ENCODE measurements around the gene FAM241A. TPM values are rescaled to one million over a fixed set of nuclear protein-coding genes. Genes with fewer than 3 reads are reported as not detected.
"Not testable (repeated sequence)": the region's sequence is repeated elsewhere in the genome, so short reads cannot be mapped to it uniquely, and the experiment has no call there.

FAM241A gene
- polyA plus RNA-seq, 4 donors, result 1.3 to 1.7 (median 1.3) TPM

- no peak for DNase-seq (ENCODE audit: low read depth in 4 of 4, low spot score in 2 of 4)
Observed at GRCh38 chr4:112130906-112131305, 14.3 kb upstream of the FAM241A start.

- no peak for DNase-seq (ENCODE audit: low read depth in 4 of 4, low spot score in 2 of 4)
Observed at GRCh38 chr4:112136551-112136950, 8.7 kb upstream of the FAM241A start.

GRCh38 chr4:112138538-112138937 is 6.7 kb upstream of the FAM241A start:
- DNase-seq (ENCODE audit: low read depth in 4 of 4, low spot score in 2 of 4), result no peak

GRCh38 chr4:112140536-112140935 is 4.7 kb upstream of the FAM241A start:
- no peak for DNase-seq (ENCODE audit: low read depth in 4 of 4, low spot score in 2 of 4)

- DNase-seq (ENCODE audit: low read depth in 4 of 4, low spot score in 2 of 4), result no peak
Observed at GRCh38 chr4:112141366-112142138, 3.7 kb upstream of the FAM241A start.

- no peak for DNase-seq (ENCODE audit: low read depth in 4 of 4, low spot score in 2 of 4)
Observed at GRCh38 chr4:112142182-112142581, 3.1 kb upstream of the FAM241A start.

- no peak for DNase-seq (ENCODE audit: low read depth in 4 of 4, low spot score in 2 of 4)
Observed at GRCh38 chr4:112143781-112144180, 1.5 kb upstream of the FAM241A start.

GRCh38 chr4:112144546-112145325 is 518 bp upstream of the FAM241A start:
- no peak for DNase-seq (ENCODE audit: low read depth in 4 of 4, low spot score in 2 of 4)

GRCh38 chr4:112145790-112146501 is 692 bp downstream of the FAM241A start:
- DNase-seq (ENCODE audit: low read depth in 4 of 4, low spot score in 2 of 4), result peak in 1 of 4 donors; percentile 13

- peak in 1 of 4 donors; percentile 2 for DNase-seq (ENCODE audit: low read depth in 4 of 4, low spot score in 2 of 4)
Observed at GRCh38 chr4:112146502-112146813, 1.2 kb downstream of the FAM241A start.

GRCh38 chr4:112147697-112148096 is 2.4 kb downstream of the FAM241A start:
- no peak for DNase-seq (ENCODE audit: low read depth in 4 of 4, low spot score in 2 of 4)

GRCh38 chr4:112150920-112151319 is 5.7 kb downstream of the FAM241A start:
- no peak for DNase-seq (ENCODE audit: low read depth in 4 of 4, low spot score in 2 of 4)

- no peak for DNase-seq (ENCODE audit: low read depth in 4 of 4, low spot score in 2 of 4)
Observed at GRCh38 chr4:112152521-112152920, 7.3 kb downstream of the FAM241A start.

GRCh38 chr4:112153211-112153791 is 8.0 kb downstream of the FAM241A start:
- DNase-seq (ENCODE audit: low read depth in 4 of 4, low spot score in 2 of 4), result no peak

GRCh38 chr4:112156112-112156511 is 10.9 kb downstream of the FAM241A start:
- DNase-seq (ENCODE audit: low read depth in 4 of 4, low spot score in 2 of 4), result no peak

- DNase-seq (ENCODE audit: low read depth in 4 of 4, low spot score in 2 of 4), result no peak
Observed at GRCh38 chr4:112156553-112156952, 11.3 kb downstream of the FAM241A start.

GRCh38 chr4:112163706-112164105 is 18.5 kb downstream of the FAM241A start:
- not testable (repeated sequence) for DNase-seq (ENCODE audit: low read depth in 4 of 4, low spot score in 2 of 4)

- no peak for DNase-seq (ENCODE audit: low read depth in 4 of 4, low spot score in 2 of 4)
Observed at GRCh38 chr4:112167794-112168193, 22.5 kb downstream of the FAM241A start.

GRCh38 chr4:112168719-112169500 is 23.7 kb downstream of the FAM241A start:
- no peak for DNase-seq (ENCODE audit: low read depth in 4 of 4, low spot score in 2 of 4)

GRCh38 chr4:112170451-112170993 is 25.3 kb downstream of the FAM241A start:
- DNase-seq (ENCODE audit: low read depth in 4 of 4, low spot score in 2 of 4), result no peak

Data from left renal cortex interstitium (tissue), 4 donors.